HL-60/S4 treated with retinoic acid at 250 ng/mL for 4 days and 3 days (cell line): ENCODE measurements around the gene SHMT2.

Experiments
- in situ Hi-C: fragments of 300-500 bp; cut with MboI; formaldehyde crosslinking; loops from 2 replicates; pipeline ENCODE4 v1.7.0; 2022; ENCODE audit warnings: low sequenced_read_pairs

SHMT2 gene

DNA sequence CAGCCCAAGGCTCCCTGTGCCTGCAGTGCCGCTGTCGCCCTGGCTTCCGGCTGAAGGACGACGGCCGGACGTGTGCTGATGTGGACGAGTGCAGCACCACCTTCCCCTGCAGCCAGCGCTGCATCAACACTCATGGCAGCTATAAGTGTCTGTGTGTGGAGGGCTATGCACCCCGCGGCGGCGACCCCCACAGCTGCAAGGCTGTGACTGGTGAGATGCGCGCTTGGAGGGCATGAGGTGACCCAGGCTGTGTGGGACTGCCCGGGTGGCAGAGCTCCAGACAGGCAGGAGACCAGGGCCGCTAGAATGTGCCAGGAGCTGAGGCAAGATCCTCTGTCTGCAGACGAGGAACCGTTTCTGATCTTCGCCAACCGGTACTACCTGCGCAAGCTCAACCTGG is 32.6 kb upstream of the SHMT2 start:
- in situ Hi-C loops = no loop called here

DNA sequence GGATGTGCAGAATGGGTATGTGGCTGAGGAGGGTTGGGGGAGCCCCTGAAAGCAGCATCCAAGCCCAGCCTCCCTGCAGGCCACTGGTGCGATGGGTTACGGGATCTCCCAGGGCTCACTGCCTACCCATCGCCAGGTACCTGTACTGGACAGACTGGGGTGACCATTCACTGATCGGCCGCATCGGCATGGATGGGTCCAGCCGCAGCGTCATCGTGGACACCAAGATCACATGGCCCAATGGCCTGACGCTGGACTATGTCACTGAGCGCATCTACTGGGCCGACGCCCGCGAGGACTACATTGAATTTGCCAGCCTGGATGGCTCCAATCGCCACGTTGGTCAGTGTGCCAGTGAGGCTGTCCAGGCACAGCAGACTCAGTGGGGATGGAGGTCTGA is 31.2 kb upstream of the SHMT2 start:
- in situ Hi-C loops = no loop called here

DNA sequence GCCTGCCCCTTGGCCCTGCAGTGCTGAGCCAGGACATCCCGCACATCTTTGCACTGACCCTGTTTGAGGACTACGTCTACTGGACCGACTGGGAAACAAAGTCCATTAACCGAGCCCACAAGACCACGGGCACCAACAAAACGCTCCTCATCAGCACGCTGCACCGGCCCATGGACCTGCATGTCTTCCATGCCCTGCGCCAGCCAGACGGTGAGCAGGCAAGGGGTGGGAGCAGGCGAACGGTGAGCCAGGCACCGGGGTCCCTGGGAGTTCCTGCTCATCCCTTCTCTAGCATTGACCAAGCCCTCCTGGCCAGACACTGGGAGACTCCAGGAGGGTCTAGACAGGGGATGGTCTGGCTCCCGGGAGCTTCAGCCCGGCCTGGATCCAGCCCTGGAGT is 30.3 kb upstream of the SHMT2 start:
- in situ Hi-C loops = no loop called here

DNA sequence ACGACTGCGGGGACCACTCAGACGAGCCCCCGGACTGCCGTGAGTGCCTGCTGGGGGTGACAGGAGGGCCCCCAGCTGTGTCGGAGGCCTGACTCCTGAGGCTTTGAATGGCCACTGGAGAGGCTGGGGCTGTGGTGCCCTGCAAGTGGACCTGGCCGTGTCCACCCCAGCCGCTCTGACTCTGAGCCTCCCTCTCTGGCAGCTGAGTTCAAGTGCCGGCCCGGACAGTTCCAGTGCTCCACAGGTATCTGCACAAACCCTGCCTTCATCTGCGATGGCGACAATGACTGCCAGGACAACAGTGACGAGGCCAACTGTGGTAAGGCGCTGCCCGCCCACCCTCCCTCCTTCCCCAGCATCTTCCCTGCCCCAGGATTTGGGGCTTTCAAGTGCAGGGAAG is 29.0 kb upstream of the SHMT2 start:
- in situ Hi-C loops = no loop called here

DNA sequence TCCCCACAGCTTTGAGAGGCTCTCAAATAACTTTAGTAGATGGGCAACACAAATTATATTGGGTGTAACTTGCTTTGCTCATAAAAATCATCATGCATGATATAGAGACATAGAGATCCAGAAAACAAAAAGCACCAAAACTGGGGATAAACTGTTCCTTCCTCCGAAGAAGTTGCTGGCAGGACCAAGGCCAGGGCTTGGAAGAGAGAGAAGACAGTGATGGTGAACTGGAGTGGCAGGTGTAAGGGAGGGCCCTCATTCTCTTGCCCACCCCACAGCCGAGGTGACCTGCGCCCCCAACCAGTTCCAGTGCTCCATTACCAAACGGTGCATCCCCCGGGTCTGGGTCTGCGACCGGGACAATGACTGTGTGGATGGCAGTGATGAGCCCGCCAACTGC is 28.3 kb upstream of the SHMT2 start:
- in situ Hi-C loops = no loop called here

DNA sequence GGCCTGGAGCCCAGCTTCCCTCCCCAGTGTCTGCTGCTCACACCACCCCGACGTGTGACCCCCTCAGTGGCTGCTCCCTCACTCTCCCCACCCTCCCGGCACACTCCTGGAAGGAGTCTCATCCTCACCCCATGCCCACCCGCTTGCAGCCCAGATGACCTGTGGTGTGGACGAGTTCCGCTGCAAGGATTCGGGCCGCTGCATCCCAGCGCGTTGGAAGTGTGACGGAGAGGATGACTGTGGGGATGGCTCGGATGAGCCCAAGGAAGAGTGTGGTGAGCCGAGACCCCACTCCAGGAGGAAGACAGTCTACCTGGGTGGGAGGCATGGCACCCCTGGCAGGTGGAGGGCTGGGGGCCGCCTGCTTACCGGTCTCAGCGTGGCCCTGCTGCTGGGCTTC is 27.9 kb upstream of the SHMT2 start:
- in situ Hi-C loops = no loop called here

DNA sequence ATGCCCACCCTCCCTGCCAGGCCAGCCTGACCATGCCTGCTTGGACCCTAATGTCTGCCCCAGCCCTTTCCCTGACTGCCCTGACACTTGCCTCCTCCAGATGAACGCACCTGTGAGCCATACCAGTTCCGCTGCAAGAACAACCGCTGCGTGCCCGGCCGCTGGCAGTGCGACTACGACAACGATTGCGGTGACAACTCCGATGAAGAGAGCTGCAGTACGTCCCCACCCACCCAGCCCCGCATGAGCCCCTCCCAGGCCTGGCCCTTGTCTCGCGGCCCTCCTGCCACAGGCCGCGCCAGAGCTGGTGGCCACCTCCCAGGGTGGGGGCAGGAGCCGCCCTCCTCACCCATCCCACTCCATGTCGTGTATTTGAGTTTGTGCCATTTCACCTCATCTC is 27.2 kb upstream of the SHMT2 start:
- in situ Hi-C loops = no loop called here

DNA sequence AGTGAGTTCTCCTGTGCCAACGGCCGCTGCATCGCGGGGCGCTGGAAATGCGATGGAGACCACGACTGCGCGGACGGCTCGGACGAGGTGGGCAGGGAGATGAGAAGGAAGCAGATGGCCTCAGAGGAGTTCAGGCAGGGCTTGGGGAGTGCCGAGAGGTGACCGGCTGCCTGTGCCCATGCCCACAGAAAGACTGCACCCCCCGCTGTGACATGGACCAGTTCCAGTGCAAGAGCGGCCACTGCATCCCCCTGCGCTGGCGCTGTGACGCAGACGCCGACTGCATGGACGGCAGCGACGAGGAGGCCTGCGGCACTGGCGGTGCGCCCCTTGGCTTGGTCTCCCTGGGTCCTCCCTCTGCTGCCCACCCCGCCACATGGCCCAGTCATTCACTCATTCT is 26.3 kb upstream of the SHMT2 start:
- in situ Hi-C loops = no loop called here

DNA sequence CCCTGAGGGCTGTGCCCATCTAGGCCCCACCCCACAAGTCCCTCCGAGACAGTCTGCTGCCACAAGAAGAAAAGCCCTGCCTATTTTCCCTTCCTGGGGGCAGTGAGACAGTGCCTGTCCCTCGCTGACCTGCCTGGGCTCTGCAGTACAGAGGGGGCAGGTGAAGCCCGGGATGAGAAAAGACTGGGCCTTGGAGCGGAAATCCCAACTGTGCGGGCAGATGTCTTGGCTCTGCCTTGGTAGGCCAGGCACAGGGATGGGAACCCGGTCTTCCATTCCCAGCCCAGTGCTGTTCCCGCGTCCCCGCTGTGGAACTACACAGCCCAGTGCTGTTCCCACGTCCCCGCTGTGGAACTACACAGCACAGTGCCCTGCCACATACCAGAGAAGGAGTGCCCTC is 25.7 kb upstream of the SHMT2 start:
- in situ Hi-C loops = no loop called here

DNA sequence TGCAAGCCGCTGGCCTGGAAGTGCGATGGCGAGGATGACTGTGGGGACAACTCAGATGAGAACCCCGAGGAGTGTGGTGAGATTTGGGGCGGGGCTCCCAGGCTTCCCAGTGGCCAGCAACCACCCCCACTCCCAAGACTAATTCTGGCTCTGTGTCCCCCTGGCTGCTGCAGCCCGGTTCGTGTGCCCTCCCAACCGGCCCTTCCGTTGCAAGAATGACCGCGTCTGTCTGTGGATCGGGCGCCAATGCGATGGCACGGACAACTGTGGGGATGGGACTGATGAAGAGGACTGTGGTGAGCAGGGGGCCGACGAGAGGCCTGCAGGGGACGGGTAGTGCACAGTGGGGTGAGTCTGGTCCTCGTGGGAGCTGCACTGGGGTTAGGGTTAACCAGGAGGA is 25.1 kb upstream of the SHMT2 start:
- in situ Hi-C loops = no loop called here

DNA sequence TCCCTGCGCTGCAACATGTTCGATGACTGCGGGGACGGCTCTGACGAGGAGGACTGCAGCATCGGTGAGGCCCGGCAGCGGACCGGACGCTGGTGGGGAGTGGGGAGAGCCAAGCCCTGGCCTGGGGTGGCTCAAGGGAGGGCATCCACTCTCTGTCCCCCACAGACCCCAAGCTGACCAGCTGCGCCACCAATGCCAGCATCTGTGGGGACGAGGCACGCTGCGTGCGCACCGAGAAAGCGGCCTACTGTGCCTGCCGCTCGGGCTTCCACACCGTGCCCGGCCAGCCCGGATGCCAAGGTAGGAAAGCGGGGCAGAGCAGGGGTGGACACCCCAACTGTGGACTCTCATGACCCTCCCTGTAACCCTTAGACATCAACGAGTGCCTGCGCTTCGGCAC is 24.3 kb upstream of the SHMT2 start:
- in situ Hi-C loops = no loop called here

DNA sequence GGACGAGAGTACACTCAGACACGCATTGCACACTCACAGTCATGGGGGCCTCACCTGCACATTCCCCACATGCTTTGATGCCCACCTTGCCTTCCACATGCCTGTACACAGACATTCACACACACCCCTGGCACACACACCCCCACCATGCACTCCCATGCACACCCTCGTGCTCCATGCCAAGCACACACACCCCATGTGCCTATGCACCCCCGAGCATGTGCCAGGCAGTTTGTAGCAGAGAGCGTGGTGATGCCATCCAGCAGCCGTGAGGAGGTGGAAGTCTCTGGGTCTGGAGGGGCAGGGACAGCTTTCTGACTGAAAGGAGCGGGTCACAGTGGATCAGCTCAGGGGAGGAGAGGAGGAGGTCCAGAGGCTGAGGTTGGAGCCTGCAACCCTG is 23.6 kb upstream of the SHMT2 start:
- in situ Hi-C loops = no loop called here

DNA sequence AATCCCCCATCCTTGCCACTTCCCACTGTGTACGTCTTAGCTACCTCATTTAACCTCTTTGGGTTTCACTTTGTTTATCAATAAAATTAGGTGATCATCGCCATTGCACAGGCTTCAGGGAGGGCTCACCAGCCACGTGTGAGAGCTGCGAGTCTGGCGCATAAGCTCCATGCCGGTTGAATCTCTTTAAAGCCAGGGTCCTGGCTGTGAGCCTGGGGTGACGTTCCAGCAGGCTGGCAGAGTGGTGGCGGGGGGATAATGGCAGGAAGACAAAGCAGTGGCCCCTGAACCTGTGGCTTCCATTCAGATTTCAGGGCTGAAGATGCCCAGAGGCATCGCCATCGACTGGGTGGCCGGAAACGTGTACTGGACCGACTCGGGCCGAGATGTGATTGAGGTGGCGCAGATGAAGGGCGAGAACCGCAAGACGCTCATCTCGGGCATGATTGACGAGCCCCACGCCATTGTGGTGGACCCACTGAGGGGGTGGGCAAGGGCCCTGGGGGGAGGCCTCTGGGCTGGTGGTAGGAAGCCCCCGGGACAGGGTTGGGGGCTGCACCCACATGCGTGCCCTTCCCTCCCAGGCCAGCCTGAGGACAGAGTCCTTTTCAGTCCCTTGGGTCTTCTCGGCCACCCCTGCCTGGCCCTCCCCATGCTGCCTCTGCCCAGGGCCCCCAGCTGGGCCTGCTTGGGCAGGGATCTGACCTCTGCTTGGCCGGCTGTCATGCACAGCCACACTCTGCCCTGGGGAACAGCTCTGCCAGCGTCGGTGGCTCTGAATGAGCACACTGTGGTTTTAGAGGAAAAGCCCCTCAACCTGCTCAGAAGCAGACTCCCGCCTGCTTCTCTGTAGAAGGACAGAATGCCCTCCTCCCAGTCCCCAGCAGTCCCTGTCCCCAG is 21.5 kb upstream of the SHMT2 start:
- in situ Hi-C loops = no loop called here

DNA sequence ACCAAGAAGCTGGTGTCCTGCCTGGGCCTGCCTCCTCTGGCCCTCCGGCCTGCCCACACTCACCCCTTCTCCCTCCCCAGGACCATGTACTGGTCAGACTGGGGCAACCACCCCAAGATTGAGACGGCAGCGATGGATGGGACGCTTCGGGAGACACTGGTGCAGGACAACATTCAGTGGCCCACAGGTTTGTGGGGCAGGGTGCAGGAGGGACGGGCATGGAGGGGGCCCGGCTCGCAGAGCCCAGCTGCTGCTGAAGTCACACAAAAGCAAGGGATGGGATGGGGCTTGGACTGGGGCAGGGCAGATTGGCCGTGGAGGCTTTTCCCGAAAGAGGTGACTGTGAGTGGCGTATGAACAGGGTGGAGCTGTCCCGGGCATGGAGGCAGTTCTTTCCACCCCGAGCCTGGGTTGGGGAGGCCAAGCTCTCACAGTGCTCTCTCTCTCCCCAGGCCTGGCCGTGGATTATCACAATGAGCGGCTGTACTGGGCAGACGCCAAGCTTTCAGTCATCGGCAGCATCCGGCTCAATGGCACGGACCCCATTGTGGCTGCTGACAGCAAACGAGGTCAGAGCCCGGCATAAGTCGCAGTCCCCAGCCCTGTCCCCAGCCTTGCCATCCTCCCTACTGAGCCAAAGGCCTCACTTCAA is 20.8 kb upstream of the SHMT2 start:
- in situ Hi-C loops = no loop called here

DNA sequence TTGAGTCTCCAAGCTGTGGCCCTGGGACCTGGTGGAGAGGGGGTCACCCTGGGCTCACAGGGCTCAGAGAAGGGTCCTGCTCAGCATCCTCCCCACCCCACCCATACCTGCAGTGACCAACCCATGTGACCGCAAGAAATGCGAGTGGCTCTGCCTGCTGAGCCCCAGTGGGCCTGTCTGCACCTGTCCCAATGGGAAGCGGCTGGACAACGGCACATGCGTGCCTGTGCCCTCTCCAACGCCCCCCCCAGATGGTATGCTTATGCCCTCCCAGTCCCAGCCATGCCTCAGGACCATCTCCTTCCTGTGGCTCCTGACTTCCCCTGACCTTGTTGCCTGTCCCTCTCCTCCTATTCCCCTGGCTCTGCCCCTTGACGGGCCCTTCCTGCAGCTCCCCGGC is 19.6 kb upstream of the SHMT2 start:
- in situ Hi-C loops = no loop called here

DNA sequence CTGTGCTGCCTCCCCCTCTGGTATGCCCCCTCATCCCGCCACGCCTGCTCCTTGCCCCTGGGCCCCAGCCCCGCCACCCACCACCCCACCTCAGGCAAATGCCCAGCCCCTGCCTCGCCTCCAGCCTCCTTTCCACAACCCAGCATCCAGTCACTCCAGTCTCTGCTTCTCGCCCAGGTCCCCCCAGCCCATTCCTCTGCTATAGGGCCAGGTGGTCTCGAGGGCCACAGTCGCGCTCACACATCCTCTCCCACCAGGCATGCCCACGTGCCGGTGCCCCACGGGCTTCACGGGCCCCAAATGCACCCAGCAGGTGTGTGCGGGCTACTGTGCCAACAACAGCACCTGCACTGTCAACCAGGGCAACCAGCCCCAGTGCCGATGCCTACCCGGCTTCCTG is 19.1 kb upstream of the SHMT2 start:
- in situ Hi-C loops = no loop called here

DNA sequence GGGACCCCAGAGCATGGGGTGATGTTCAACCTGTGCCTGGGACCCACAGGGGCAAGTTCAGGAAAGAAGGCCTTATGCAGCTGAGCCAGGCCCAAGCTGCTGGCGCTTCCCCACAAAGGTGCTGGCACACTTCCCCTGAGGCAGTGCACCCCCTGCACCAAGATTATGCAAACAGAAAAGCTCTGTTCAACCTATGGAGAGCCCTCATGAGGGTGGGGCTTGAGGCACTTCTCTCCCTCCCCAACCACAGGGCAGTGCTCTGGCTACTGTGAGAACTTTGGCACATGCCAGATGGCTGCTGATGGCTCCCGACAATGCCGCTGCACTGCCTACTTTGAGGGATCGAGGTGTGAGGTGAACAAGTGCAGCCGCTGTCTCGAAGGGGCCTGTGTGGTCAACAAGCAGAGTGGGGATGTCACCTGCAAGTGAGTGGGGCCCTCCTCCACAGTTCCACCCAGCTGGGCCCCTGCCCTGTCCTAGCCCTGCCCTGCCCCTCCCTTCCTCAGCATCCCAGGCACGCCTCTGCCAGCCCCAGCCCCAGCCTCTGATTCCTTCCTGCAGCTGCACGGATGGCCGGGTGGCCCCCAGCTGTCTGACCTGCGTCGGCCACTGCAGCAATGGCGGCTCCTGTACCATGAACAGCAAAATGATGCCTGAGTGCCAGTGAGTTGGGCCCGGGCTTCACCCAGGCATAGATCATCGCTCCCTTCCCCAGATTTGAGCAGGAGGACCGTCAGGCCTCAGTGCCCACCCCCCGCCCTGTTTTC is 18.4 kb upstream of the SHMT2 start:
- in situ Hi-C loops = no loop called here

DNA sequence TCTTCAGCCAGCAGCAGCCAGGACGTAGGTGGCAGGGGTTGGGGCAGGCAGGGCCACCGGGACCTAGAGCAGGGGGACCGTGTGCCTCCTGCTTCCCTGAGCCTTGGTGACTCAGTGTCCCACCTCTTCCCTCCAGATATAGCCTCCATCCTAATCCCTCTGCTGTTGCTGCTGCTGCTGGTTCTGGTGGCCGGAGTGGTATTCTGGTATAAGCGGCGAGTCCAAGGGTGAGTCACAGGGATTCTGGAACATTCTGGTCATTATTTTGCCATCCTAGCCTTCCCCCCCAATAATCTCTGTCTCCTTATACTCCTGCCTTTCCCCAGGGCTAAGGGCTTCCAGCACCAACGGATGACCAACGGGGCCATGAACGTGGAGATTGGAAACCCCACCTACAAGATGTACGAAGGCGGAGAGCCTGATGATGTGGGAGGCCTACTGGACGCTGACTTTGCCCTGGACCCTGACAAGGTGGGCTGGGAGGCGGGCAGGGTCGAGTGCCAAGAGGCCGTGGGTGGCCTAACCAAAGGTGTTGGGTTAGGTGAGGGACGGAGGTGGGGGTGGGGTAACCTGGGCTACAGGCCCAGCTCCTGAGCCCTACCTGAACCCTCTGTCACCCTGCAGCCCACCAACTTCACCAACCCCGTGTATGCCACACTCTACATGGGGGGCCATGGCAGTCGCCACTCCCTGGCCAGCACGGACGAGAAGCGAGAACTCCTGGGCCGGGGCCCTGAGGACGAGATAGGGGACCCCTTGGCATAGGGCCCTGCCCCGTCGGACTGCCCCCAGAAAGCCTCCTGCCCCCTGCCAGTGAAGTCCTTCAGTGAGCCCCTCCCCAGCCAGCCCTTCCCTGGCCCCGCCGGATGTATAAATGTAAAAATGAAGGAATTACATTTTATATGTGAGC is 17.5 kb upstream of the SHMT2 start:
- in situ Hi-C loops = no loop called here

DNA sequence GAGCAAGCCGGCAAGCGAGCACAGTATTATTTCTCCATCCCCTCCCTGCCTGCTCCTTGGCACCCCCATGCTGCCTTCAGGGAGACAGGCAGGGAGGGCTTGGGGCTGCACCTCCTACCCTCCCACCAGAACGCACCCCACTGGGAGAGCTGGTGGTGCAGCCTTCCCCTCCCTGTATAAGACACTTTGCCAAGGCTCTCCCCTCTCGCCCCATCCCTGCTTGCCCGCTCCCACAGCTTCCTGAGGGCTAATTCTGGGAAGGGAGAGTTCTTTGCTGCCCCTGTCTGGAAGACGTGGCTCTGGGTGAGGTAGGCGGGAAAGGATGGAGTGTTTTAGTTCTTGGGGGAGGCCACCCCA is 16.8 kb upstream of the SHMT2 start:
- in situ Hi-C loops = no loop called here

DNA sequence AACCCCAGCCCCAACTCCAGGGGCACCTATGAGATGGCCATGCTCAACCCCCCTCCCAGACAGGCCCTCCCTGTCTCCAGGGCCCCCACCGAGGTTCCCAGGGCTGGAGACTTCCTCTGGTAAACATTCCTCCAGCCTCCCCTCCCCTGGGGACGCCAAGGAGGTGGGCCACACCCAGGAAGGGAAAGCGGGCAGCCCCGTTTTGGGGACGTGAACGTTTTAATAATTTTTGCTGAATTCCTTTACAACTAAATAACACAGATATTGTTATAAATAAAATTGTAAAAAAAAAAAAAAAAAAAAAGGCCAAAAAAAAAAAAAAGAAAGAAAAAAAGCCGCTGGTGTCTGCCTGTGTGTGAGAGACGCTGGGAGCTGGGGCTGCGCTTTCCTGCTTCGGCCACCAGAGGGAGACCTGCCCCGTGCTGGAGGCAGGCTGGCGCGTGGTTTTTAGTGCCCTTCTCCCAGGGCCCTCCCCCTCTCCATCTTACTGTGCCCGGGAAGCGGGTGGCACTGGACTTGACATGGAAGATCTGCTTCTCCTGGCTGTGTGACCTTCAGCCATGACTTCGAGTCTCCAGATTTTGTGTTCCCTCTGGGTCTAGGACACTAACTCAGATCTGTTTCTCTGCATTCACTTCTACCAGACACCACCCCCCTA is 16.3 kb upstream of the SHMT2 start:
- in situ Hi-C loops = no loop called here
